GM12873 (cell line): Measurements from ENCODE around the gene OLFML2A.

Experiments used
- TF ChIP-seq, protein P1 (sequence below): IDR thresholded peaks from 2 replicates; pipeline ENCODE4 v1.5.1; 2012; ENCODE audit warnings: low read depth, mild to moderate bottlenecking, moderate library complexity, low read length, control low read depth; ENCODE audit not compliant: insufficient read depth; ENCODE audit errors: missing control alignments

Gene OLFML2A

DNA sequence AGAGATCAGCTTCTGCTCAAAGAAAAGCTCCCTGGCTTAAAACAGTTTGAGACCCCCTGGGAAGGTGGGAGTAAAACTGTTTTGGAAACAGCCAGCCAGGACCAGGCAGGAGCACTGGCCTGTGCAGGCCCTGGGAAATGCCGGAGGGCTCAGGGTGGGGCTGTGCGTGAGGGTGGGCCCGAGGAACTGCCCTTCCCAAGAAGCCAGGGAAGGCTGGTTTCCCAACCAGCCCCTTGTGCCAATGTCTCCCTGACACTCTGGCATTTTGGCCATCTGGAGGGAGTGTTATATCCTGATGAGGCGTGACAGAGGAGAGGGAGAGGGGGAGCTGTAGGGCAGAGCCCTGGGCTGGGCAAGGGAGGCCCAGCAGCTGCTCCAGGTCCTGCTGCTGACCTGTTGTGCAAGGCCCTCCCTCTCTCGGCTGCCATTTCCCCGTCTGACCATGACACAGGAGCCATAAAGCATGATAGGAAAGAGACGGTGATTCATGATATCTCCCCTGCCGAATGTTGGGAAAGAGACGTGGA is 16.1 kb downstream of the OLFML2A start:
- TF ChIP-seq, protein P1, sequence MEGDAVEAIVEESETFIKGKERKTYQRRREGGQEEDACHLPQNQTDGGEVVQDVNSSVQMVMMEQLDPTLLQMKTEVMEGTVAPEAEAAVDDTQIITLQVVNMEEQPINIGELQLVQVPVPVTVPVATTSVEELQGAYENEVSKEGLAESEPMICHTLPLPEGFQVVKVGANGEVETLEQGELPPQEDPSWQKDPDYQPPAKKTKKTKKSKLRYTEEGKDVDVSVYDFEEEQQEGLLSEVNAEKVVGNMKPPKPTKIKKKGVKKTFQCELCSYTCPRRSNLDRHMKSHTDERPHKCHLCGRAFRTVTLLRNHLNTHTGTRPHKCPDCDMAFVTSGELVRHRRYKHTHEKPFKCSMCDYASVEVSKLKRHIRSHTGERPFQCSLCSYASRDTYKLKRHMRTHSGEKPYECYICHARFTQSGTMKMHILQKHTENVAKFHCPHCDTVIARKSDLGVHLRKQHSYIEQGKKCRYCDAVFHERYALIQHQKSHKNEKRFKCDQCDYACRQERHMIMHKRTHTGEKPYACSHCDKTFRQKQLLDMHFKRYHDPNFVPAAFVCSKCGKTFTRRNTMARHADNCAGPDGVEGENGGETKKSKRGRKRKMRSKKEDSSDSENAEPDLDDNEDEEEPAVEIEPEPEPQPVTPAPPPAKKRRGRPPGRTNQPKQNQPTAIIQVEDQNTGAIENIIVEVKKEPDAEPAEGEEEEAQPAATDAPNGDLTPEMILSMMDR: no peak

DNA sequence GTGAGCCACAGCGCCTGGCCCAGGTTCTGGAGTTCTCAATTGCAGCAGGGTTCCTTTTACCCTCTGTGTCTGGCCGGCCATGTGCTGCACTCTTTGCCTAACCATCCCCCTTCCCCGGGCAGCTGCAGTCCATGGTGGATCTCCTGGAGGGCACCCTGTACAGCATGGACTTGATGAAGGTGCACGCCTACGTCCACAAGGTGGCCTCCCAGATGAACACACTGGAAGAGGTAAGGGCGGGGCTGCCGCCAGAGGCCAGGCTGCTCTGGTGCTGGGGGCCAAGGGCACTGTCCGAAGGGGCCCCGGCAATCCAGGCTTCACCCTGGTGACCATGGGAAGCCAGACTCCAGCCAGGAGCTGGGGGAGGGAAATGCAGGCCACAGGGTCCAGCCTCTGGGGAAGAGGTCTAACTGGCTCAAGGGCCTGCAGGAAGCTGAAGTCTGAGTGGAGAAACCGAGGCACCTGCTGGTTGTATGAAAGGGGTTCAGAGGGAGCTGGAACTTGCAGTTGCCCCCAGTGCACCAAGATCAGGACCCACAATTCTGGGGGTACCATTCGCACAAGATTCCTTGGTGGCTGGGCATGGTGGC is 18.1 kb downstream of the OLFML2A start:
- TF ChIP-seq, protein P1: no peak

DNA sequence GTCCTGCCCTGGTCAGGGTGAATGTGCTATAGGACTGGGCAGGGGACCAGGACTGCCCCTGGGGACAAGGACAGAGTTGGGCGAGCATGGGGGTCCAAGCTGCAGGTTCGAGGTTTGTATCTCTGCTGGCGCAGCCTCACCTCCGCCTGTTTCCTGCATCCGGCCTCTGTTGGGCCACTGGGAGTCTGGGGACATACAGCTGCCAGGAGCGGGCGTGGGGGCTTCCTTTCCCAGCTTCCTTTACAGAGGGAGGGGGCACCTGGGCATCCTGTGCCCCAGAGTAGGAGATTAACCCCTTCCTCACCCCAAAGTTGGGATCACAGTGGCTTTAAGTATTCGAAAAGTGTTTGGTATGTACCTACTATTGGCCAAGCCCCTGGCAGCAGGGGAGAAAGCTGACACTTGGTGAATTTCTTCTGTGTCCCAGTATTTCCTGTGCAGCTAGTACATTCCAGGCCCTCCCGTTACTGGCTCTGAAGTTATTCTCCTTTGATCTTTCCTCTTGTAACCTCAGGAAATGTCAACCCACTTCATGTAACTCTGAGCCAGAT is 19.0 kb downstream of the OLFML2A start:
- TF ChIP-seq, protein P1: no peak

DNA sequence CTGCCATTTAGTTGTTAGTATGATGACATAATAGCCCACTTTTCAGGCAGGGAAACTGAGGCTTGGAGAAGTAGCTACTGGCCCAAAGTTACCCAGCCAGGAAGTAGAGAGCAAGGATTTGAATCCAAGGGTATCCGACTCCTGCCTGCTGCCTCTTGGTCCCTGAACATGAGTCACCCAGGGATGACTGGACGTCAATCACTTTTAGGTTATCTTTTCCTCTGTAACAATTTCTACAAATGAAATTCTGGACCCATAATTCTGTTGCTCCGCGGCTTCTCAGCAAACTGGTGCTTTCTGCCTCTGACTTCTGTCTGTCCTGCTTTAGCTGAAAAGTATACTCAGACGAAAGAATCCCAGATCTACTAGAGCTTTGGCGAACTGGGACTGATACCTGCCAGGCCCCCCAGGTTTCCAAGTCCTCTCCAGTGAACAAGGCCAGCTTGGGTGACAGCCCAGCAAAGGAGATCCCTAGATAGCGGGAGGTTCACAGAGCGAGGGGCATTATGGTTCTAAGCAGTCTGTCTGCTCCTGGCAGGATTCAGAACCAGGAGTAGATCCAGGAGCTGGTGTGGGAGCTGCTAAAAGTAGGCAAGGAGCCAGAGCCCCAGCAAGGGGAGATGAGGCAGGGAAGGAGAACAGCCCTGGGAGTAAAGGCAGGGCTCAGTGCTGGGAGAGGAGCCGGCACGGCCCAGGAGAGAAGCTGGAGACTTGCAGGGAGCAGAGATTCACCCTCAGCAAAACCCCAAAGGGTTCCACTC is 20.6 kb downstream of the OLFML2A start:
- TF ChIP-seq, protein P1: no peak

DNA sequence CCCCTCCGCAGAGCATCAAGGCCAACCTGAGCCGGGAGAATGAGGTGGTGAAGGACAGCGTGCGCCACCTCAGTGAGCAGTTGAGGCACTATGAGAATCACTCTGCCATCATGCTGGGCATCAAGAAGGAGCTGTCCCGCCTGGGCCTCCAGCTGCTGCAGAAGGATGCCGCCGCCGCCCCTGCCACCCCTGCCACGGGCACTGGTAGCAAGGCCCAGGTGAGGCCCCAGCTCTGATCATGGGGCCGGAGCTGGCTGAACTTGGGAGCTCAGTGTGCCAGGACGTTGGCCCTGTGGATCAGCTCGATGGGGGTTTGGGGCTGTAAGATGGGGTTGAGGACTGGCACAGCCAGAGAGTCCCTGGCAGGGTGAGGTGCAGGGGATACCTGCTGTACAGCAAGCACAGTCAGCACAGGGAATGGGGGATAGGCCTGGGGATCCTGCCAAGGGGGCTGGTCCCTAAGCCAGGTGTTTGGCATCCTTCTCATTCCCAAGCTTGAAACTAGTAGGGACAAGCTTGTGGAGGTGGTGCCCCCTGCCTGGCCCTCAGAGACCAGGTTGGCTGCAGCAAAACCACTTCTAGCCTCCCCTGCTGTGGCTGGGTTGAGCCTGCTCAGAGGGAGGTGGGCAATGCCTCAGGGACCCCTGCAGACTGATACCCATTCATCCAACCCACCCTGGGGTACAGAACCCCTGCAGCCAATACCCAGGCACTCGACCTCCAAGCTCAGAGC is 22.5 kb downstream of the OLFML2A start:
- TF ChIP-seq, protein P1: no peak

DNA sequence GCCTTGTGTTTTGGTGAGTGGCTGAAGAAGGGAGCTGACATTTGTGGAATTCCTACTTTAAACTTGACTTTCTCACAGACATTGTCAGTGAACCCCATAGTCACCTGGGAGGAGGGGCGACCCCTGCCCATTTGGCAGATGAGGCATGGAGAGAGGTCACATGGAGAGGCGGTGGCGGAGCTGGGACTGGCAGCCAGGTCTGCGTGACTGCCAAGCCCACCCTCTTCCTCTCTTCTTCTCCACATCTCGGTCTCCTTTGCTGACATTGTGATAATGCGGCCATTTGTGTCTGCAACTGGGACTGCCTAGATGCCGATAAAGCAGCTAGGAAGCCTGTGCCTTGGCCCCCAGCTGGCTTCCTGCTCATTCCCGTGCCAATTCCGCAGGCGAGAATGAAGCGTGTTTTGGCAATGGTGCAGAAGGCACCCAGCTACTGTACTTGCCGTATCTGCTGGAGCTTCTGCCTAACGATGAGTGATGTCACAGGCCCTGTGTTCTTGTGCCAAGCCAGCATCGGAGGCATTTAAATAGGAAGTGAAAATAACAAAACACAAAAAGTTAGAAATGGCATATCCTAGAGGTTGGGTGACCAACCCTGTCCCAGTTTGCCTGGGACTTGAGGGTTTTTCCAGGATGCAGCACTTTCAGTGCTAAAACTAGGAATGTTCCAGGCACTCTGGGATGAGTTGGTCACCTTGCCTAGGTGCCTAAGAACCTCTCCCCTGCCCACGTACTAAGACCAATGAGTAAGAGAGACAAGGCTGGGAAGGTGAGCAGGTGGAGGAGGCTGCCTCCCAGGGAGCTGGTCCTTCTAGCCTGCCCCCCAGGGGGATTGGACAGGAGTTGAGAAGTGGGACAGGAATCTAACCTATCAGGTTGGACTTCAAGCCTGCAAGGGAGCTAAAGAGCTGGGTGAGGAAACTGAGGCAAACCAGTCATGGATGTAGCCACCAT is 23.6 kb downstream of the OLFML2A start:
- TF ChIP-seq, protein P1: no peak
